ENCODE results near the gene C19orf38.

- TF ChIP-seq CTCF (IDR thresholded peaks at IDR 0.05): no peak
- TF ChIP-seq POLR2A (IDR thresholded peaks at IDR 0.05): no peak
Observed at GRCh38 chr19:10829967-10830366, 18.2 kb upstream of the C19orf38 start.
